Adrenal gland (tissue), 5 donors: Measurements from ENCODE around the gene ARMH1.

ENCODE experiments used
- POLR2A ChIP-seq, 2 donors: fragments of 450-650 bp; IDR thresholded peaks; one replicate each; pipeline ENCODE4 v1.6.1; 2017; ENCODE audit warnings: antibody characterized with exemption in 2 of 2, mild to moderate bottlenecking in 2 of 2, moderate library complexity in 1 of 2
- TF ChIP-seq, protein P1 (sequence below), 6 experiments: fragments of 450-650 bp in 4 of 6; fragments of 200-600 bp in 2 of 6; sonication (generic) in 1 of 6; IDR thresholded peaks; 1 replicate in 5 of 6; 2 replicates in 1 of 6; pipeline versions ENCODE4 v1.5.1 to v1.8.0; 2016 to 2021; ENCODE audit warnings: antibody characterized with exemption in 6 of 6, mild to moderate bottlenecking in 2 of 6, moderate library complexity in 1 of 6
- donor health status: DM: no; HTN: no; CAD: no.

GRCh38 chr1:44677201-44677766 lies 2.8 kb downstream of the ARMH1 start:
- TF ChIP-seq, protein P1, sequence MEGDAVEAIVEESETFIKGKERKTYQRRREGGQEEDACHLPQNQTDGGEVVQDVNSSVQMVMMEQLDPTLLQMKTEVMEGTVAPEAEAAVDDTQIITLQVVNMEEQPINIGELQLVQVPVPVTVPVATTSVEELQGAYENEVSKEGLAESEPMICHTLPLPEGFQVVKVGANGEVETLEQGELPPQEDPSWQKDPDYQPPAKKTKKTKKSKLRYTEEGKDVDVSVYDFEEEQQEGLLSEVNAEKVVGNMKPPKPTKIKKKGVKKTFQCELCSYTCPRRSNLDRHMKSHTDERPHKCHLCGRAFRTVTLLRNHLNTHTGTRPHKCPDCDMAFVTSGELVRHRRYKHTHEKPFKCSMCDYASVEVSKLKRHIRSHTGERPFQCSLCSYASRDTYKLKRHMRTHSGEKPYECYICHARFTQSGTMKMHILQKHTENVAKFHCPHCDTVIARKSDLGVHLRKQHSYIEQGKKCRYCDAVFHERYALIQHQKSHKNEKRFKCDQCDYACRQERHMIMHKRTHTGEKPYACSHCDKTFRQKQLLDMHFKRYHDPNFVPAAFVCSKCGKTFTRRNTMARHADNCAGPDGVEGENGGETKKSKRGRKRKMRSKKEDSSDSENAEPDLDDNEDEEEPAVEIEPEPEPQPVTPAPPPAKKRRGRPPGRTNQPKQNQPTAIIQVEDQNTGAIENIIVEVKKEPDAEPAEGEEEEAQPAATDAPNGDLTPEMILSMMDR (IDR thresholded peaks at IDR 0.05): peak; percentile 58 to 86 (median 80)
- peak in 1 of 2 donors; percentile 27 for TF ChIP-seq POLR2A (IDR thresholded peaks at IDR 0.05)
